ENCODE measurements around the gene SGIP1.

DNA sequence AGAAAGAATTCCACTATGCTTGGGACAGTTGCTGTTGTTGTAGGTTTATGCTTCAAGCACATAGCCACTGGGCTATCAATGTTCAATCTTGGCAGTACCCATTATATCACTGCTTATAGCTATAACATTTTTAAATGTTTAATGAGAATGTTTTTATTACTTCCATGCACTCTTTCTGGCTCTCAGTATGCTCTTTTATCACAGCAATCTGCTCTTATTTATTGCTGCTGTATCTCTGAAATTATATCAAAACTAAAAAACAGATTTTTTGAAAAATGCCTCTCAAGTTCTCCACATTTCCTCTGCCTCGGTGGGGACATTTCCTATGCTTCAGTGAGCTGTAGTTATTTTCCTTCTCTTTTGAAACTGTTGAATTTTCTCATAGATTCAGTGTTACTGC, 5.4 kb upstream of the SGIP1 start:
- TF ChIP-seq NFIC (IDR thresholded peaks at IDR 0.05) (no peak), EP300 (IDR thresholded peaks at IDR 0.05; ENCODE audit: borderline replicate concordance) (no peak), FOXM1 (IDR thresholded peaks at IDR 0.05; ENCODE audit: borderline replicate concordance, low read depth) (no peak), ZBTB7A (IDR thresholded peaks at IDR 0.05; ENCODE audit: low read depth) (no peak), RAD21 (IDR thresholded peaks at IDR 0.05; ENCODE audit: low read depth) (no peak), USF1 (IDR thresholded peaks at IDR 0.05) (no peak), CEBPB (IDR thresholded peaks at IDR 0.05) (no peak), TAF1 (IDR thresholded peaks at IDR 0.05; ENCODE audit: low read depth) (no peak)
